GM13976 (cell line): ENCODE results near the gene UBR3.

Source experiments
- DNase-seq: peaks from one replicate; pipeline ENCODE4 v3.0.0; 2012; ENCODE audit warnings: low spot score
- CTCF ChIP-seq: IDR thresholded peaks from 2 replicates; pipeline ENCODE4 v1.5.1; 2012; ENCODE audit warnings: borderline replicate concordance, mild to moderate bottlenecking; ENCODE audit not compliant: insufficient read depth; ENCODE audit errors: extremely low read depth, missing control alignments, control extremely low read depth
- in situ Hi-C: fragments of 300-500 bp; cut with MboI; formaldehyde crosslinking; loops from one replicate; pipeline ENCODE4 v1.12.0; 2022; ENCODE audit warnings: low sequenced_read_pairs, mixed read lengths, inconsistent platforms; ENCODE audit not compliant: unreplicated experiment

UBR3 gene

GRCh38 chr2:170087413-170087793, 260.1 kb downstream of the UBR3 start:
- in situ Hi-C loops: no loop called here
- no peak for DNase-seq
- TF ChIP-seq CTCF: no peak

- DNase-seq: no peak
- no peak for TF ChIP-seq CTCF
- in situ Hi-C loops: no loop called here
Observed at GRCh38 chr2:170088776-170089175, 261.5 kb downstream of the UBR3 start.

GRCh38 chr2:170090229-170090628, 263.0 kb downstream of the UBR3 start:
- no peak for TF ChIP-seq CTCF
- in situ Hi-C loops: no loop called here
- no peak for DNase-seq

GRCh38 chr2:170091436-170091835, 264.2 kb downstream of the UBR3 start:
- no peak for TF ChIP-seq CTCF
- in situ Hi-C loops: no loop called here
- no peak for DNase-seq

GRCh38 chr2:170092436-170093060, 265.3 kb downstream of the UBR3 start:
- TF ChIP-seq CTCF: no peak
- DNase-seq: no peak
- in situ Hi-C loops: no loop called here

GRCh38 chr2:170095380-170095779, 268.1 kb downstream of the UBR3 start:
- no peak for DNase-seq
- in situ Hi-C loops: no loop called here
- TF ChIP-seq CTCF: no peak
